SK-N-SH (cell line): Measurements from ENCODE around the gene KLHL40. TPM values are rescaled to one million over a fixed set of nuclear protein-coding genes. Genes with fewer than 3 reads are reported as not detected.

Experiments
- CTCF ChIA-PET: fragments of 300-600, 350-600 bp; formaldehyde crosslinking; extraction: SDS; loops from one replicate; lab custom pipeline; 2021; lab: Yijun Ruan, JAX
- POLR2A ChIA-PET: fragments of 350-600 bp; sonication (Branson Sonifier 250); formaldehyde crosslinking; extraction: SDS; loops from one replicate; lab custom pipeline; 2020; ENCODE audit warnings: antibody characterized with exemption, inconsistent platforms; lab: Yijun Ruan, JAX
- DNase-seq: peaks from one replicate; pipeline ENCODE4 v3.0.0; 2012
- H2AFZ ChIP-seq: fragments of 200-600 bp; sonication (generic); 2 replicates; pipeline ENCODE4 v1.8.1; 2016; ENCODE audit warnings: antibody characterized with exemption, mild to moderate bottlenecking, low read depth
- H3F3A ChIP-seq: fragments of 200-600 bp; sonication (generic); replicated peaks from 2 replicates; pipeline ENCODE3; 2016; ENCODE audit warnings: antibody characterized with exemption, mild to moderate bottlenecking; ENCODE audit not compliant: insufficient read depth
- H3K27ac ChIP-seq, 2 experiments: fragments of 200-500 bp in 1 of 2; fragments of 200-600 bp in 1 of 2; sonication (Bioruptor generic) in 1 of 2; sonication (generic), shearing (Covaris generic) in 1 of 2; 2 replicates each; pipeline versions ENCODE4 v1.5.1 to v1.6.1; 2014 to 2016; ENCODE audit warnings: low read depth in 2 of 2, inconsistent platforms in 1 of 2, low read length in 1 of 2, mild to moderate bottlenecking in 1 of 2, mixed read lengths in 1 of 2
- H3K27me3 ChIP-seq: fragments of 200-600 bp; sonication (generic), shearing (Covaris generic); 2 replicates; pipeline ENCODE4 v1.6.1; 2016; ENCODE audit warnings: mixed run types; ENCODE audit not compliant: insufficient read depth
- H3K36me3 ChIP-seq, 2 experiments: fragments of 200-500 bp in 1 of 2; fragments of 200-600 bp in 1 of 2; sonication (Bioruptor generic) in 1 of 2; sonication (generic) in 1 of 2; replicated peaks in 1 of 2; 2 replicates each; pipeline versions ENCODE3 to v1.5.1; 2014 to 2016; ENCODE audit warnings: low read length in 1 of 2, mild to moderate bottlenecking in 1 of 2; ENCODE audit not compliant: insufficient read depth in 2 of 2, control insufficient read depth in 1 of 2
- H3K4me1 ChIP-seq, 2 experiments: fragments of 200-500 bp in 1 of 2; fragments of 200-600 bp in 1 of 2; sonication (Bioruptor generic) in 1 of 2; sonication (generic), shearing (Covaris generic) in 1 of 2; 2 replicates each; pipeline versions ENCODE4 v1.5.1 to v1.6.1; 2014 to 2016; ENCODE audit warnings: low read depth in 1 of 2, low read length in 1 of 2, mixed run types in 1 of 2; ENCODE audit not compliant: insufficient read depth in 2 of 2, control insufficient read depth in 1 of 2
- H3K4me2 ChIP-seq: fragments of 200-600 bp; sonication (generic), shearing (Covaris generic); 2 replicates; pipeline ENCODE4 v1.6.1; 2017; ENCODE audit warnings: mixed run types
- H3K4me3 ChIP-seq, 2 experiments: fragments of 200-500 bp in 1 of 2; fragments of 200-600 bp in 1 of 2; sonication (Bioruptor generic) in 1 of 2; sonication (generic), shearing (Covaris generic) in 1 of 2; 2 replicates each; pipeline versions ENCODE4 v1.5.1 to v1.8.1; 2014 to 2016; ENCODE audit warnings: low read depth in 2 of 2, inconsistent platforms in 1 of 2, low read length in 1 of 2, mild to moderate bottlenecking in 1 of 2, mixed read lengths in 1 of 2, moderate library complexity in 1 of 2
- H3K79me2 ChIP-seq: fragments of 200-600 bp; sonication (generic); 2 replicates; pipeline ENCODE4 v1.8.1; 2017; ENCODE audit warnings: mild to moderate bottlenecking; ENCODE audit not compliant: insufficient read depth
- H3K9ac ChIP-seq: fragments of 200-600 bp; sonication (generic); 2 replicates; pipeline ENCODE4 v1.6.1; 2017; ENCODE audit warnings: mixed run types
- H3K9me2 ChIP-seq: fragments of 200-600 bp; sonication (generic); 2 replicates; pipeline ENCODE4 v1.6.1; 2017; ENCODE audit warnings: mixed run types
- H3K9me3 ChIP-seq: fragments of 200-600 bp; sonication (generic); 2 replicates; pipeline ENCODE4 v1.6.1; 2017; ENCODE audit warnings: mixed run types, mild to moderate bottlenecking, moderate library complexity
- H4K20me1 ChIP-seq: fragments of 200-600 bp; sonication (generic); 2 replicates; pipeline ENCODE4 v1.6.1; 2017; ENCODE audit warnings: mild to moderate bottlenecking, mixed run types; ENCODE audit not compliant: insufficient read depth
- ELF1 ChIP-seq: IDR thresholded peaks from 2 replicates; pipeline ENCODE4 v1.4.0; 2012
- EZH2phosphoT487 ChIP-seq: fragments of 200-600 bp; sonication (generic); IDR thresholded peaks from 2 replicates; pipeline ENCODE4 v1.6.1; 2017; ENCODE audit warnings: low read depth, mixed run types, mild to moderate bottlenecking, antibody characterized with exemption, moderate library complexity, borderline replicate concordance
- FOSL2 ChIP-seq: IDR thresholded peaks from 2 replicates; pipeline ENCODE4 v1.4.0; 2012; ENCODE audit warnings: low read depth, mild to moderate bottlenecking, moderate library complexity, borderline replicate concordance
- FOXJ3 ChIP-seq: sonication (generic); formaldehyde crosslinking; IDR thresholded peaks from 2 replicates; pipeline ENCODE4 v1.5.1; 2020; ENCODE audit warnings: mild to moderate bottlenecking, missing genetic modification reagents
- IRF3 ChIP-seq: fragments of 150-350 bp; IDR thresholded peaks from 2 replicates; pipeline ENCODE4 v1.6.1; 2016; ENCODE audit warnings: mild to moderate bottlenecking, low read depth, low read length
- NFIC ChIP-seq: IDR thresholded peaks from 2 replicates; pipeline ENCODE4 v1.4.0; 2012; ENCODE audit warnings: borderline replicate concordance
- NRF1 ChIP-seq: IDR thresholded peaks from 2 replicates; pipeline ENCODE4 v1.6.1; 2012; ENCODE audit warnings: low read depth, mild to moderate bottlenecking, low read length
- PBX3 ChIP-seq: IDR thresholded peaks from 2 replicates; pipeline ENCODE4; 2012
- POLR2AphosphoS5 ChIP-seq: IDR thresholded peaks from 2 replicates; pipeline ENCODE4 v1.6.1; 2012; ENCODE audit warnings: low read depth, low read length
- REST ChIP-seq: IDR thresholded peaks from 2 replicates; pipeline ENCODE4 v1.6.1; 2012; ENCODE audit warnings: mild to moderate bottlenecking, low read depth, low read length, moderate library complexity
- RXRA ChIP-seq: IDR thresholded peaks from 2 replicates; pipeline ENCODE4 v1.4.0; 2012; ENCODE audit warnings: low read depth, mild to moderate bottlenecking, borderline replicate concordance
- SIN3A ChIP-seq: IDR thresholded peaks from 2 replicates; pipeline ENCODE4 v1.6.1; 2012; ENCODE audit warnings: low read depth, mild to moderate bottlenecking, low read length, moderate library complexity, borderline replicate concordance
- SMC3 ChIP-seq: IDR thresholded peaks from 2 replicates; pipeline ENCODE4 v1.6.1; 2012; ENCODE audit warnings: low read depth, low read length, improper control_type of control experiment
- TAF1 ChIP-seq: IDR thresholded peaks from 2 replicates; pipeline ENCODE4 v1.6.1; 2012; ENCODE audit warnings: low read depth, mild to moderate bottlenecking, low read length, moderate library complexity, borderline replicate concordance
- TCF12 ChIP-seq: IDR thresholded peaks from 2 replicates; pipeline ENCODE4 v1.4.0; 2012
- TEAD4 ChIP-seq: IDR thresholded peaks from 2 replicates; pipeline ENCODE4 v1.4.0; 2012; ENCODE audit warnings: mild to moderate bottlenecking, borderline replicate concordance; ENCODE audit not compliant: insufficient read depth
- WGBS: methylation state at CpG from one replicate; pipeline ENCODE4 v1.1.6; 2017; ENCODE audit warnings: low lambda C conversion rate; 5-methylcytosine and 5-hydroxymethylcytosine counted together
- polyA plus RNA-seq, 3 experiments: library from polyadenylated mRNA; depleted of rRNA; stranded (reverse); fragments of >200 nt; gene quantifications; 2 replicates each; pipeline ENCODE4 v1.2.3, GENCODE V29; 2012

KLHL40 gene
- polyA plus RNA-seq, 1 of the 3 experiments (the other 2 are of a cell fraction): not detected

GRCh38 chr3:42698911-42699230 lies 13.5 kb downstream of the KLHL40 start:
- Histone ChIP-seq H3K36me3 (no peaks in the 10 kb centered on the region), H3K27ac (no peak overlapping the region), H2AFZ (no peak overlapping the region), H3K4me1 (no peaks in the 10 kb centered on the region; a peak in 1 of 4 replicates), H3K27me3 (no peaks in the 10 kb centered on the region; the same call in 1 of the 2 replicates), H3K79me2 (no peaks in the 10 kb centered on the region), H4K20me1 (no peaks in the 10 kb centered on the region), H3K9me3 (no peaks in the 10 kb centered on the region), H3K4me3 (no peak overlapping the region), H3K9me2 (no peaks in the 10 kb centered on the region), H3F3A (no peaks in the 10 kb centered on the region), H3K9ac (no peak overlapping the region), H3K4me2 (no peak overlapping the region)
- WGBS: 63% methylated on average over 9 of the region's 9 CpGs
- no peak for DNase-seq
- ChIA-PET POLR2A (no interaction called here), CTCF (interaction anchor here (0.7 to 0.8 kb wide), 2 partner anchors 9 to 46 kb away, joined by 3 to 4 read pairs; no protein-coding TSS in a partner anchor)
- TF ChIP-seq TAF1 (no peak), TCF12 (no peak), REST (no peak), FOXJ3 (CRISPR knock-in tag) (no peak), ELF1 (no peak), RXRA (no peak), POLR2AphosphoS5 (no peak), NFIC (no peak), TEAD4 (no peak), EZH2phosphoT487 (no peak), SIN3A (no peak), SMC3 (no peak), FOSL2 (no peak), IRF3 (no peak), PBX3 (no peak), NRF1 (no peak)
